Tongue (tissue), 2 donors: ENCODE data around the gene UFD1. TPM values are rescaled to one million over a fixed set of nuclear protein-coding genes. Genes with fewer than 3 reads are reported as not detected.

Experiments used
- DNase-seq: peaks from one replicate; pipeline ENCODE4 v3.0.0-alpha.2; 2015
- total RNA-seq: library from RNA; depleted of rRNA; stranded (reverse); fragments of >200 nt; gene quantifications from one replicate; pipeline ENCODE4 v1.2.3, GENCODE V29; 2014

UFD1 gene
- total RNA-seq, 1 donor from 2014 or later = 33.8 TPM

- no peak for DNase-seq
These were observed 58.7 kb downstream of the UFD1 start for GRCh38 chr22:19420321-19420720.

- DNase-seq = no peak
These were observed 59.4 kb downstream of the UFD1 start for GRCh38 chr22:19419464-19420178.

- no peak for DNase-seq
These were observed 59.9 kb downstream of the UFD1 start for GRCh38 chr22:19419086-19419463.

GRCh38 chr22:19412923-19413322 lies 66.1 kb downstream of the UFD1 start:
- no peak for DNase-seq

- no peak for DNase-seq
These were observed 66.5 kb downstream of the UFD1 start for GRCh38 chr22:19412478-19412877.

GRCh38 chr22:19411690-19412045 lies 67.3 kb downstream of the UFD1 start:
- DNase-seq = no peak

GRCh38 chr22:19410941-19411689 lies 67.9 kb downstream of the UFD1 start:
- peak; percentile 14 for DNase-seq

GRCh38 chr22:19407649-19408606 lies 71.1 kb downstream of the UFD1 start:
- DNase-seq = peak; percentile 73

- no peak for DNase-seq
These were observed 72.1 kb downstream of the UFD1 start for GRCh38 chr22:19406846-19407245.

- no peak for DNase-seq
These were observed 72.6 kb downstream of the UFD1 start for GRCh38 chr22:19406281-19406811.

GRCh38 chr22:19405652-19406051 lies 73.3 kb downstream of the UFD1 start:
- DNase-seq = no peak

- DNase-seq = no peak
These were observed 73.9 kb downstream of the UFD1 start for GRCh38 chr22:19405133-19405532.

GRCh38 chr22:19404676-19405075 lies 74.3 kb downstream of the UFD1 start:
- no peak for DNase-seq

GRCh38 chr22:19402642-19403191 lies 76.3 kb downstream of the UFD1 start:
- DNase-seq = no peak

GRCh38 chr22:19401483-19401882 lies 77.5 kb downstream of the UFD1 start:
- DNase-seq = no peak

- no peak for DNase-seq
These were observed 78.1 kb downstream of the UFD1 start for GRCh38 chr22:19400881-19401280.

Other genes with a start within 250 kb of the UFD1 start
- 60.1 TPM for gene CLTCL1, start 187.5 kb downstream of the UFD1 start, total RNA-seq
- 19.3 TPM for gene HIRA, start 47.5 kb downstream of the UFD1 start, total RNA-seq
- 26.1 TPM for gene MRPL40, start 46.6 kb downstream of the UFD1 start, total RNA-seq
- gene C22orf39, start 31.5 kb downstream of the UFD1 start, total RNA-seq = 50.9 TPM
- gene CDC45, start 727 bp upstream of the UFD1 start, total RNA-seq = 6.3 TPM
- 147 TPM for gene CLDN5, start 45.2 kb upstream of the UFD1 start, total RNA-seq
- gene SEPTIN5, start 235.3 kb upstream of the UFD1 start, total RNA-seq = 109 TPM
- 19.0 TPM for gene GP1BB, start 244.3 kb upstream of the UFD1 start, total RNA-seq